Measurements from ENCODE around the gene F5.

Gene F5

DNA sequence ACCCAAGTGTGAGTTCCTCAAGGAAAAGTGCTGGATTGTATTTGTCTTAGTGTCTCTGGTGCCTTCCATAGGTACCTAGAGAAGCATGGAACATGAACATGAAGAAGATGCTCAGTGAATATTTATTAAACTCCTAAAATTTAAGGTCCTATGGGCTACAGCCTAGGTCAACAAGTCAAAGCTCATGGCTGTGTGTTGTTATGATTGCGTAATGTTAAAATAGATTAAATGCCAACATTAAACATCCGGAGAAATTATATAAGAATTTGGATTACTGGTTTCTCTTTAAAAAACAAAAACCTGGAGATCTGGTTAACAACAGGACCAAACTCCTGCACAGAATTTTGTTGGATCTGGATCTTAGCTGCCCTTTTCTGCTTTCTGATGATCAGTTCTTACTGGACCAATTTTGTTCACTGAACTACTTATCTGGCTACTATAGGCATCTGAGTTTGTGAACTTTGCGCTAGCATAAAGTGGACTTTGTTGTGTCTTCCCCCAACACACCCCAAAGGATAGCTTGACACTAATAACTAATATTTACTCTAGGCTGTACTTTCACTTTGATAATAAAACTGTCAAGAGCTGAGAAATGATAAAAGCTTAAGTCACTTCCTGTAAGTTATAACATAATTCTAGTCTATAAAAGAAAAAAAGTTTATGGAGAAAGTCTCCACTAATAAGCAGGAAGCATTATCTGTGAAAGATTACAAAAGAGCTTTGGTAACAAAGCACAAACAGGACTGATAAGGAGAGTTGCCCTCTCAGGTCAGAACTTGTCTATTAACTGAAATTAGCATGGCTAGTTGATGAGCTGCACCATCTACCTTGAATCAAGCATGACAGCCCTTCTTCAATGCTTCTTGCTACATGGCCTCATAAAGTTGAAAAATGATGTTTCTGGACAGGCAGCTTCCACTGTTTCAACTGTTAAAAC, 20.7 kb downstream of the F5 start:
- no peak overlapping the region for H4K8ac ChIP-seq (ENCODE audit: low read length)
- H2BK12ac ChIP-seq (ENCODE audit: low read length in 2 of 2): no peak overlapping the region
- DNase-seq: no peak
- H3K4me1 ChIP-seq (ENCODE audit: control insufficient read depth, insufficient read depth, low read depth, low read length): no peaks in the 10 kb centered on the region
- H3K79me1 ChIP-seq (replicated peaks; ENCODE audit: low read length, poor library complexity, severe bottlenecking): no peaks in the 10 kb centered on the region
- H2BK5ac ChIP-seq (ENCODE audit: low read depth, low read length, poor library complexity, severe bottlenecking): no peak overlapping the region
- H3K36me3 ChIP-seq (ENCODE audit: control insufficient read depth in 1 of 2, insufficient read depth in 2 of 2, low read depth in 1 of 2, low read length in 2 of 2): no peaks in the 10 kb centered on the region
- H3K14ac ChIP-seq (ENCODE audit: low read length in 2 of 2): no peak overlapping the region
- WGBS: 100% methylated on average over 1 of the region's 3 CpGs
- H3K4me3 ChIP-seq (ENCODE audit: insufficient read depth in 1 of 2, low read depth in 1 of 2, low read length in 2 of 2): no peak overlapping the region
- no peak overlapping the region for H3K23ac ChIP-seq (ENCODE audit: low read length in 2 of 2)
- no peak overlapping the region for H3K9ac ChIP-seq (ENCODE audit: low read length)
- no peak overlapping the region for H2BK120ac ChIP-seq (ENCODE audit: low read depth, low read length)
- no peak overlapping the region for H2AFZ ChIP-seq (ENCODE audit: low read depth, low read length)
- peaks cover 6% of the 10 kb centered on the region for H3K9me3 ChIP-seq (ENCODE audit: control insufficient read depth, low read length)
- no peak overlapping the region for H4K91ac ChIP-seq (ENCODE audit: low read length)
- H3K4me2 ChIP-seq (ENCODE audit: low read length, poor library complexity, severe bottlenecking): no peak overlapping the region
- H3K27me3 ChIP-seq (ENCODE audit: control insufficient read depth in 1 of 2, insufficient read depth in 1 of 2, low read length in 2 of 2): no peaks in the 10 kb centered on the region
- H2AK5ac ChIP-seq (ENCODE audit: low read length, severe bottlenecking): no peak overlapping the region
- no peak overlapping the region for H3K18ac ChIP-seq (ENCODE audit: low read depth in 1 of 2, low read length in 2 of 2)
- no peak overlapping the region for H2BK15ac ChIP-seq (ENCODE audit: low read depth, poor library complexity, severe bottlenecking)
- H3K27ac ChIP-seq (ENCODE audit: low read length, poor library complexity, severe bottlenecking): no peak overlapping the region
- H3K4ac ChIP-seq (ENCODE audit: low read depth in 1 of 2, low read length in 2 of 2): no peak overlapping the region

DNA sequence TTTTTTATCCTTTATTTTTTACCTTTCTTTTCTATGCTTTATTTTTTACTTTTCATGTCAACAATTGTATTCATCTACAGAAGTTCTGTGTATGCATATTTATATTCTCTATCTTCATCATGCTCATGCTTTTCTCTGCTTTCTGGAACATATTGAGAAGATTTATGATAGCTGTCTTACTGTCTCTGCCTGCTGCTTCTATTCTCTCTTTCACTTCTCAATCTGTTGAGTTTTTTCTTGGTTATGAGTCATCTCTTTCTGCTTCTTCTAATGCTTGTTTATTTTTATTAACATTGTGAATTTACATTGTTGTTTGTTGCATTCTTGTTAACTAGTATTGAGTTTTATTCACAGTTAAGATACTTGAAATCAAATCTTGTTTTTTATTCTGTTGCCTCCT, 22.6 kb downstream of the F5 start:
- no peak overlapping the region for H4K8ac ChIP-seq (ENCODE audit: low read length)
- H2BK15ac ChIP-seq (ENCODE audit: low read depth, poor library complexity, severe bottlenecking): no peak overlapping the region
- no peak overlapping the region for H3K23ac ChIP-seq (ENCODE audit: low read length in 2 of 2)
- no peak overlapping the region for H3K14ac ChIP-seq (ENCODE audit: low read length in 2 of 2)
- no peak overlapping the region for H3K4me3 ChIP-seq (ENCODE audit: insufficient read depth in 1 of 2, low read depth in 1 of 2, low read length in 2 of 2)
- peaks cover 6% of the 10 kb centered on the region for H3K9me3 ChIP-seq (ENCODE audit: control insufficient read depth, low read length)
- no peak overlapping the region for H2AK5ac ChIP-seq (ENCODE audit: low read length, severe bottlenecking)
- H2AFZ ChIP-seq (ENCODE audit: low read depth, low read length): no peak overlapping the region
- no peak overlapping the region for H3K9ac ChIP-seq (ENCODE audit: low read length)
- no peaks in the 10 kb centered on the region for H3K79me1 ChIP-seq (replicated peaks; ENCODE audit: low read length, poor library complexity, severe bottlenecking)
- no peak for DNase-seq
- no peak overlapping the region for H2BK12ac ChIP-seq (ENCODE audit: low read length in 2 of 2)
- no peaks in the 10 kb centered on the region for H3K36me3 ChIP-seq (ENCODE audit: control insufficient read depth in 1 of 2, insufficient read depth in 2 of 2, low read depth in 1 of 2, low read length in 2 of 2)
- H3K27me3 ChIP-seq (ENCODE audit: control insufficient read depth in 1 of 2, insufficient read depth in 1 of 2, low read length in 2 of 2): no peaks in the 10 kb centered on the region
- H2BK5ac ChIP-seq (ENCODE audit: low read depth, low read length, poor library complexity, severe bottlenecking): no peak overlapping the region
- no peaks in the 10 kb centered on the region for H3K4me1 ChIP-seq (ENCODE audit: control insufficient read depth, insufficient read depth, low read depth, low read length)
- no peak overlapping the region for H3K18ac ChIP-seq (ENCODE audit: low read depth in 1 of 2, low read length in 2 of 2)
- no peak overlapping the region for H3K27ac ChIP-seq (ENCODE audit: low read length, poor library complexity, severe bottlenecking)
- no peak overlapping the region for H3K4ac ChIP-seq (ENCODE audit: low read depth in 1 of 2, low read length in 2 of 2)
- no peak overlapping the region for H3K4me2 ChIP-seq (ENCODE audit: low read length, poor library complexity, severe bottlenecking)
- no peak overlapping the region for H2BK120ac ChIP-seq (ENCODE audit: low read depth, low read length)
- H4K91ac ChIP-seq (ENCODE audit: low read length): no peak overlapping the region

DNA sequence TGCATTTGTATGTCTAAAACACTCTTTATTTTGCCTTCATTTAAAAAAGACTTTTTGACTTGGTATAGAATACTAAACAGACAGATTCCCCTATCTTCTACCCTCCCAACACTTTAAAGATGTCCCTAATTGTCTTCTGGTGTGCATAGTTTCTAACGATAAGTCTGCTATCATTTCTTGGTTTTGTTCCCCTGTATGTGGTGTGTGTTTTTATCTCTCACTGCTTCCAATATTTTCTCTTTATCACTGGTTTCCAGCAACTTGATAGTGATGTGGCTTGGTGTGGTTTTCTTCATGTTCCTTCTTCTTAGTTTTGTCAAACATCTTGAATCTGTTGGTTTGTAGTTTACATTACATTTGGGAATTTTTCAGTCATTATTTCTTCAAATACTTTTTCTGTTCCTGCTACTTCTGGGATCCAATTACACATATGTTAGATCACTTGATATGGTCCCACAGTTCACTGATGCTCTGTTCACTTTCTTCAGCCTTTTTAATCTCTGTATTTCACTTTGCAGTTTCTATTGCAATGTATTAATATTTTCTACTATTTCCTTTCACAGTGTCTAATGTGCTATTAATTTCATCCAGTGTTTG, 23.2 kb downstream of the F5 start:
- no CpG with 5 or more reads among the region's 1 CpG for WGBS
- no peak overlapping the region for H3K18ac ChIP-seq (ENCODE audit: low read depth in 1 of 2, low read length in 2 of 2)

GRCh38 chr1:169561692-169562091, 24.6 kb downstream of the F5 start:
- Histone ChIP-seq H3K27ac (ENCODE audit: low read length, poor library complexity, severe bottlenecking) (no peak overlapping the region), H3K4me2 (ENCODE audit: low read length, poor library complexity, severe bottlenecking) (no peak overlapping the region), H2AK5ac (ENCODE audit: low read length, severe bottlenecking) (no peak overlapping the region), H3K27me3 (ENCODE audit: control insufficient read depth in 1 of 2, insufficient read depth in 1 of 2, low read length in 2 of 2) (peaks cover 0 to 3% of the 10 kb centered on the region in 2 experiments), H3K23ac (ENCODE audit: low read length in 2 of 2) (no peak overlapping the region), H4K91ac (ENCODE audit: low read length) (no peak overlapping the region), H3K4ac (ENCODE audit: low read depth in 1 of 2, low read length in 2 of 2) (no peak overlapping the region), H2BK12ac (ENCODE audit: low read length in 2 of 2) (no peak overlapping the region), H3K9me3 (ENCODE audit: control insufficient read depth, low read length) (peaks cover 6% of the 10 kb centered on the region), H3K4me1 (ENCODE audit: control insufficient read depth, insufficient read depth, low read depth, low read length) (no peaks in the 10 kb centered on the region), H2BK5ac (ENCODE audit: low read depth, low read length, poor library complexity, severe bottlenecking) (no peak overlapping the region), H3K4me3 (ENCODE audit: insufficient read depth in 1 of 2, low read depth in 1 of 2, low read length in 2 of 2) (no peak overlapping the region), H2BK120ac (ENCODE audit: low read depth, low read length) (no peak overlapping the region), H3K14ac (ENCODE audit: low read length in 2 of 2) (no peak overlapping the region), H3K36me3 (ENCODE audit: control insufficient read depth in 1 of 2, insufficient read depth in 2 of 2, low read depth in 1 of 2, low read length in 2 of 2) (no peaks in the 10 kb centered on the region), H2BK15ac (ENCODE audit: low read depth, poor library complexity, severe bottlenecking) (no peak overlapping the region), H2AFZ (ENCODE audit: low read depth, low read length) (no peak overlapping the region), H4K8ac (ENCODE audit: low read length) (no peak overlapping the region), H3K9ac (ENCODE audit: low read length) (no peak overlapping the region), H3K79me1 (replicated peaks; ENCODE audit: low read length, poor library complexity, severe bottlenecking) (no peaks in the 10 kb centered on the region), H3K18ac (ENCODE audit: low read depth in 1 of 2, low read length in 2 of 2) (no peak overlapping the region)
- no CpG with 5 or more reads among the region's 1 CpG for WGBS
- no peak for DNase-seq

More for the DNA sequence above, 23.2 kb downstream of the F5 start:
- Histone ChIP-seq H3K9me3 (ENCODE audit: control insufficient read depth, low read length) (peaks cover 6% of the 10 kb centered on the region), H4K8ac (ENCODE audit: low read length) (no peak overlapping the region), H2BK15ac (ENCODE audit: low read depth, poor library complexity, severe bottlenecking) (no peak overlapping the region), H3K14ac (ENCODE audit: low read length in 2 of 2) (no peak overlapping the region), H3K27ac (ENCODE audit: low read length, poor library complexity, severe bottlenecking) (no peak overlapping the region), H3K36me3 (ENCODE audit: control insufficient read depth in 1 of 2, insufficient read depth in 2 of 2, low read depth in 1 of 2, low read length in 2 of 2) (no peaks in the 10 kb centered on the region), H2BK12ac (ENCODE audit: low read length in 2 of 2) (no peak overlapping the region), H4K91ac (ENCODE audit: low read length) (no peak overlapping the region), H2AFZ (ENCODE audit: low read depth, low read length) (no peak overlapping the region), H3K23ac (ENCODE audit: low read length in 2 of 2) (no peak overlapping the region), H3K27me3 (ENCODE audit: control insufficient read depth in 1 of 2, insufficient read depth in 1 of 2, low read length in 2 of 2) (no peaks in the 10 kb centered on the region), H2BK120ac (ENCODE audit: low read depth, low read length) (no peak overlapping the region), H3K4me2 (ENCODE audit: low read length, poor library complexity, severe bottlenecking) (no peak overlapping the region), H3K9ac (ENCODE audit: low read length) (no peak overlapping the region), H2AK5ac (ENCODE audit: low read length, severe bottlenecking) (no peak overlapping the region), H3K4ac (ENCODE audit: low read depth in 1 of 2, low read length in 2 of 2) (no peak overlapping the region), H3K4me3 (ENCODE audit: insufficient read depth in 1 of 2, low read depth in 1 of 2, low read length in 2 of 2) (no peak overlapping the region), H3K4me1 (ENCODE audit: control insufficient read depth, insufficient read depth, low read depth, low read length) (no peaks in the 10 kb centered on the region), H3K79me1 (replicated peaks; ENCODE audit: low read length, poor library complexity, severe bottlenecking) (no peaks in the 10 kb centered on the region), H2BK5ac (ENCODE audit: low read depth, low read length, poor library complexity, severe bottlenecking) (no peak overlapping the region)
- no peak for DNase-seq
